Measurements from ENCODE around the gene CD44. TPM values are rescaled to one million over a fixed set of nuclear protein-coding genes. Genes with fewer than 3 reads are reported as not detected.

Gene CD44
- total and polyA plus RNA-seq, 9 donors: 8.3 to 330 (median 26.0) TPM

DNA sequence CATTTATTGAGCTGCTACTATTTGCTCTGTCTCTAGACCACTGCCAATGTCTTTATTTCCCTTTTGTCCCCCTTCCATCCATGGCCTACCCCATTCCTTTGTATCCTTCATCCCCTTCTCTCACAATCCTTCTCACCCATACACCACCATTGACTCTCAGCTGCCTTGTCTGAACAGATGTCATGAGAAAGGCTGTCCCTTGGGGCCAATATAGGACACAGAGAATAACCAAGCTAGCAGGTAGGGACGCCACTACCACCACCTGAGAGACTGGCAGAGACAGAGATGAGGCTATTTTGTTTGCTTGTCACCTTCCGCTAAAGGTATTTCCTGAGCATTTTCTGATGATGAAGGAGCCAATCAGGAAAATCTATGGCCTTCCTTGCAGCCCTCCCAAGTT lies 138.9 kb downstream of the CD44 start:
- Histone ChIP-seq H3K27me3 (no peaks in the 10 kb centered on the region), H3K27ac (no peak overlapping the region), H3K36me3 (no peaks in the 10 kb centered on the region), H3K4me1 (ENCODE audit: insufficient read depth) (no peaks in the 10 kb centered on the region), H3K9me3 (no peaks in the 10 kb centered on the region), H3K4me3 (no peak overlapping the region)
- 90 to 95% (median 94%) methylated on average over 2 of the region's 2 CpGs for WGBS, 3 donors
- intact Hi-C loops (cut with DNase I): loop anchor here in 1 of 4 donors (10.0 kb wide), 1 partner anchor 63 kb away; no protein-coding TSS in a partner anchor
- TF ChIP-seq POLR2A (IDR thresholded peaks at IDR 0.05): no peak
- TF ChIP-seq, protein P1, sequence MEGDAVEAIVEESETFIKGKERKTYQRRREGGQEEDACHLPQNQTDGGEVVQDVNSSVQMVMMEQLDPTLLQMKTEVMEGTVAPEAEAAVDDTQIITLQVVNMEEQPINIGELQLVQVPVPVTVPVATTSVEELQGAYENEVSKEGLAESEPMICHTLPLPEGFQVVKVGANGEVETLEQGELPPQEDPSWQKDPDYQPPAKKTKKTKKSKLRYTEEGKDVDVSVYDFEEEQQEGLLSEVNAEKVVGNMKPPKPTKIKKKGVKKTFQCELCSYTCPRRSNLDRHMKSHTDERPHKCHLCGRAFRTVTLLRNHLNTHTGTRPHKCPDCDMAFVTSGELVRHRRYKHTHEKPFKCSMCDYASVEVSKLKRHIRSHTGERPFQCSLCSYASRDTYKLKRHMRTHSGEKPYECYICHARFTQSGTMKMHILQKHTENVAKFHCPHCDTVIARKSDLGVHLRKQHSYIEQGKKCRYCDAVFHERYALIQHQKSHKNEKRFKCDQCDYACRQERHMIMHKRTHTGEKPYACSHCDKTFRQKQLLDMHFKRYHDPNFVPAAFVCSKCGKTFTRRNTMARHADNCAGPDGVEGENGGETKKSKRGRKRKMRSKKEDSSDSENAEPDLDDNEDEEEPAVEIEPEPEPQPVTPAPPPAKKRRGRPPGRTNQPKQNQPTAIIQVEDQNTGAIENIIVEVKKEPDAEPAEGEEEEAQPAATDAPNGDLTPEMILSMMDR (IDR thresholded peaks at IDR 0.05): no peak
- no peak for TF ChIP-seq EP300 (IDR thresholded peaks at IDR 0.05)
- DNase-seq: no peak

DNA sequence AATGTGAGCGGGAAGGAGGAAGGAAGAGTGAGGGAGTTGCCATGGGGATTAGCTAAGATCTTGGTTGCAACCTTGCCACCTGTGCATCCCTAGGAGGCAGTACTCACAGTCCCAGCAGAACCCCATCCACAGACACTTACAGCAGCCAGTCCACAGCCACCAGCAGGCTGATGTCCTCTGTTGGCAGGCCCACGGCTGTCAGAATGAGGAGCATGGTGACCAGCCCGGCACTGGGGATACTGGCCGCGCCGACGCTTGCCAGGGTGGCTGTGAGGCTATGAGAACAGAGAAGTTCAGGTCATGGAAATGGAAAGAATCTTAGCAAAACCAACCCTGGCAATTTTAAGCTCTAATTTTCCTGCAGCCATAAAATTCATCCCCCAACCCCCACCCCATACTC lies 141.8 kb downstream of the CD44 start:
- Histone ChIP-seq H3K27me3 (no peaks in the 10 kb centered on the region), H3K9me3 (no peaks in the 10 kb centered on the region), H3K36me3 (no peaks in the 10 kb centered on the region), H3K4me3 (no peak overlapping the region), H3K27ac (no peak overlapping the region), H3K4me1 (ENCODE audit: insufficient read depth) (no peaks in the 10 kb centered on the region)
- TF ChIP-seq EP300 (IDR thresholded peaks at IDR 0.05): no peak
- TF ChIP-seq POLR2A (IDR thresholded peaks at IDR 0.05): no peak
- TF ChIP-seq, protein P1 (IDR thresholded peaks at IDR 0.05): no peak
- WGBS, 3 donors: 95 to 97% (median 96%) methylated on average over 7 of the region's 7 CpGs
- no peak for DNase-seq
- intact Hi-C loops (cut with DNase I): no loop called here

DNA sequence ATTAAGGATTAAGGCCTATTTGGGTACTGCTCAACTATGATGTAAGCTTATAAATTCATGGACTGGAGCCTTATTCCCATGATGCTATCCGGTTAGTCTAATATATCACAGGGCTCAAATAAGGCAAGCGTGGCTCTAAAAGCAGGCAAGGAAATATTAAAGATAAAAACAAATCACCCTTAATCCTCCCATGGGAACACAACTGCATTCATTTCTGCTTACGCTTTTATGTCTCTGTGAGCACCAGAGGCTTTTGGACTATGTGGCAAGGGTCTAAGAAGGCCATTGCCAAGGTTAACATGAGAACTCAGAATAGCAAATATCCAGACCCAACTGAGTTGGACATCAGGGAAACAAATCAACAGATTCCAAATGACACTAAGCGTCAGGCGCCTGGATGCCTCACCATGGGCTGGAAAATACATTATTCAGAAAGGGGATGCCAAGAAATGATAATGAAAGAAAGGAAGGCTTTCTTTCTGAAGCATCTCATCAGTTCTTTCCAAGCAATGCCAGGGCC lies 142.3 kb downstream of the CD44 start:
- intact Hi-C loops (cut with DNase I): no loop called here
- Histone ChIP-seq H3K36me3 (no peaks in the 10 kb centered on the region), H3K4me3 (no peak overlapping the region), H3K4me1 (ENCODE audit: insufficient read depth) (no peaks in the 10 kb centered on the region), H3K27me3 (no peaks in the 10 kb centered on the region), H3K27ac (no peak overlapping the region), H3K9me3 (no peaks in the 10 kb centered on the region)
- no peak for DNase-seq
- TF ChIP-seq POLR2A (IDR thresholded peaks at IDR 0.05) (no peak), EP300 (IDR thresholded peaks at IDR 0.05) (no peak)
- TF ChIP-seq, protein P1 (IDR thresholded peaks at IDR 0.05): no peak
- WGBS, 3 donors: 70 to 93% (median 86%) methylated on average over 5 of the region's 5 CpGs

Other genes with a start within 250 kb of the CD44 start
- 10 to 100 TPM; 20.6 to 27.6 (median 24.1) TPM for gene APIP, start 222.8 kb upstream of the CD44 start, total RNA-seq
- 10 to 100 TPM; 20.5 to 26.6 TPM for gene APIP, start 222.8 kb upstream of the CD44 start, polyA plus RNA-seq
- gene PDHX, start 222.6 kb upstream of the CD44 start, total RNA-seq: 10 to 100 TPM; 15.3 to 45.2 (median 24.4) TPM
- 10 to 100 TPM; 11.8 to 23.3 TPM for gene PDHX, start 222.6 kb upstream of the CD44 start, polyA plus RNA-seq

Measured in ovary (tissue), 9 donors.